Hepatic stellate cell (primary cell): Measurements from ENCODE around the gene TCP11L1.
"Not testable (repeated sequence)": the region's sequence is repeated elsewhere in the genome, so short reads cannot be mapped to it uniquely, and the experiment has no call there.

Experiments
- DNase-seq: peaks from one replicate; pipeline ENCODE4 v3.0.0; 2011; ENCODE audit warnings: low spot score

The TCP11L1 gene

GRCh38 chr11:33033493-33033892 is 5.9 kb upstream of the TCP11L1 start:
- DNase-seq = no peak

- DNase-seq = no peak
These were observed 4.4 kb upstream of the TCP11L1 start for GRCh38 chr11:33035011-33035410.

GRCh38 chr11:33040033-33040861 is 875 bp downstream of the TCP11L1 start:
- DNase-seq = peak; percentile 43

GRCh38 chr11:33040862-33041453 is 1.6 kb downstream of the TCP11L1 start:
- DNase-seq = no peak

GRCh38 chr11:33043221-33043830 is 4.0 kb downstream of the TCP11L1 start:
- no peak for DNase-seq

GRCh38 chr11:33044285-33044756 is 4.9 kb downstream of the TCP11L1 start:
- DNase-seq = no peak

- no peak for DNase-seq
These were observed 6.3 kb downstream of the TCP11L1 start for GRCh38 chr11:33045551-33046255.

GRCh38 chr11:33048701-33049100 is 9.3 kb downstream of the TCP11L1 start:
- not testable (repeated sequence) for DNase-seq

- DNase-seq = not testable (repeated sequence)
These were observed 10.4 kb downstream of the TCP11L1 start for GRCh38 chr11:33049565-33050408.

- DNase-seq = no peak
These were observed 12.9 kb downstream of the TCP11L1 start for GRCh38 chr11:33052231-33052630.

GRCh38 chr11:33055375-33055774 is 16.0 kb downstream of the TCP11L1 start:
- DNase-seq = no peak

GRCh38 chr11:33057284-33057683 is 17.9 kb downstream of the TCP11L1 start:
- DNase-seq = no peak

GRCh38 chr11:33059331-33060007 is 20.1 kb downstream of the TCP11L1 start:
- DNase-seq = no peak

- no peak for DNase-seq
These were observed 20.9 kb downstream of the TCP11L1 start for GRCh38 chr11:33060271-33060670.

- no peak for DNase-seq
These were observed 22.8 kb downstream of the TCP11L1 start for GRCh38 chr11:33062137-33062536.

- DNase-seq = no peak
These were observed 24.0 kb downstream of the TCP11L1 start for GRCh38 chr11:33063326-33063881.

- DNase-seq = no peak
These were observed 24.9 kb downstream of the TCP11L1 start for GRCh38 chr11:33064033-33064825.

- no peak for DNase-seq
These were observed 25.5 kb downstream of the TCP11L1 start for GRCh38 chr11:33064866-33065265.

GRCh38 chr11:33065445-33066178 is 26.2 kb downstream of the TCP11L1 start:
- DNase-seq = peak; percentile 44
